ENCODE measurements around the gene ADPGK. TPM values are rescaled to one million over a fixed set of nuclear protein-coding genes. Genes with fewer than 3 reads are reported as not detected.
"Not testable (repeated sequence)": the region's sequence is repeated elsewhere in the genome, so short reads cannot be mapped to it uniquely, and the experiment has no call there.

ADPGK gene
- 100 to 1,000 TPM in 1 of 2 donors, 10 to 100 TPM in 1; 96.8 to 135 TPM for total RNA-seq

DNA sequence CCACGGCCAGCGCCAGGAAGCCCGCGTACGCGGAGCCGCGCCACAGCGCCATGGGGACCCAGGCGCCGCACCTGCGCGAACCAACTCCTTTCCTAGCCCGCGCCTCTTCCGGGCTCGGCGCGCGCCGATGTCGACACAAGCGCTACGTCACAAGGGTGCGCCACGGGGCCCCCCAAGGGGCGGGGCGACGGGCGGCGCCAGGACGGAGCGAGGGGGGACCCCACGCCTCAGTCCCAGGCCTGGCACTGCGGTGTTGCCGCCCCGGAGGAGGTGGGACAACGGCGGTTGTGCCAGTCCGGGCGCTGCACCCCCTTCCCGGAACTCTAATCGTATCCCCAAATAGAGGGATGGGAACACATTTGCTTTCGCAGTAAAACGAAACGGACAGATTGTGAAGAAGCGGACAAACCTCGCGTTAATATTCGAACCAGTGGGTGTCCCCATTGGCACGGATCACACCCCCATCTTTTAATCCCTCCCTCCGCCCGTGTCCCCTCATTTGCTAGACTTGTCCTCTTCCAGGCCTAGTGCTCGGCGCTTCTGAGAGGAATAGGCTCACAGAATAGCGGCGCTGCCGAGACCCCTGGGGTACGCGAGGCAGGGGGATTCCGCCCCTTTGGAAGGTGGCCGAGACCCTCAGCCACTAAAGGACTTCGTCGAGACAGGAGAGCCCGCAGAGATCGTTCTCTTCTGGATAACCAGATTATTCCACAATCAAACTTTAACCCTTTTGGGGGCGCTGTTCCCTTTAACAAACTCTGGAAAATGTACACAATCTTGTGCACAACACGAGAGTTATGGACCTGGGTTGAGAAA, at the start of gene ADPGK:
Gene ADPGK (minus strand): TSS at position 119 of the 816 bp plus-strand sequence. CDS start 67 bp downstream, at position 52.
- Mint-ChIP-seq H3K27me3 (no peaks in the 10 kb centered on the region), H3K27ac (peak within 1 kb of the TSS; percentile 80 to 91), H3K4me1 (ENCODE audit: low read depth in 2 of 2) (peaks cover 56 to 78% of the 10 kb centered on the region in 2 donors), H3K9me3 (no peaks in the 10 kb centered on the region), H3K4me3 (peak within 1 kb of the TSS; percentile 90), H3K36me3 (peaks cover 23% of the 10 kb centered on the region)
- DNase-seq (ENCODE audit: low spot score) (peak; percentile 95), ATAC-seq (peak; percentile 91 to 94)

DNA sequence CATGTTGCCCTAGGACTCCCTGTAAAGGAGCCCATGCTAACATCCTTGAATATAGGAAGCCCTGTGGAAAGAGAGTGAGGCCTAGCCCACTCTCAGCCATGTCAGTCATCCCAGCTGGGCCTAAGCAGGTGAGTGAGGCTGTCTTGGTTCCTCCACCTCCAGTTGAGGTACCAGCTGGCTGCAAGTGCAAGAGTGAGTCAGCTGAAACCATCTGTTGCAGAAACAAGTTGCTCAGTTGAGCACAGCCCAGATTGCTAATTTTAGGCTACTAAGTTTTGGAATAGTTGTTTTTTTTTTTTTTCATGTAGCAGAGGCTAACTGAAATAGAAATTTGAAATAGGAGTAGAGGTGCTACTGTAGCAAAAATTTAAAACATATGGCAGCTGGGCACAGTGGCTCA, 43.7 kb upstream of the ADPGK start:
- no peaks in the 10 kb centered on the region for H3K9me3 Mint-ChIP-seq
- H3K27me3 Mint-ChIP-seq = peaks cover 23 to 26% of the 10 kb centered on the region in 2 donors
- ATAC-seq = no peak
- no peak for DNase-seq (ENCODE audit: low spot score)
- H3K4me3 Mint-ChIP-seq = no peak overlapping the region
- no peaks in the 10 kb centered on the region for H3K36me3 Mint-ChIP-seq
- H3K4me1 Mint-ChIP-seq (ENCODE audit: low read depth in 2 of 2) = peaks cover 0 to 7% of the 10 kb centered on the region in 2 donors
- H3K27ac Mint-ChIP-seq = no peak overlapping the region

DNA sequence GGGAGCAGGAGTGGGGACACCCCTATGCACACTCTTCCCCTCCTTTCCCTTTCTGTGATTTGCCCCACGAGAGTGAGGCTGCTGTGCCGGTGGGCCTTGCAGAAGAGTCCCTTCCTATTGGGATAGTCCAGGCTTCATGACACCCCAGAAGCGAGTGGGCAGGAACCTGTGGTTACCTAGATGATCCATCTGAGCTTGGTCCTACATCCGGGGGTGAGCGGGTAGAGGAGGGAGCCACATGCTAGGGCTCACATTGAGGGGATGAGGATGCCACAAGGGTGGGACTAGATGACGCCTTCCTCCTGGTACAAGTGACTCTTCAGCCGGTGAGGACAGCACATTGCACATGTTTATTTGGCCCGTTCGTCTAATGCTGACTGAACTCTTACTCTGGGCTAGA, 43.1 kb upstream of the ADPGK start:
- H3K27ac Mint-ChIP-seq = no peak overlapping the region
- H3K9me3 Mint-ChIP-seq = no peaks in the 10 kb centered on the region
- peaks cover 17 to 26% of the 10 kb centered on the region in 2 donors for H3K27me3 Mint-ChIP-seq

DNA sequence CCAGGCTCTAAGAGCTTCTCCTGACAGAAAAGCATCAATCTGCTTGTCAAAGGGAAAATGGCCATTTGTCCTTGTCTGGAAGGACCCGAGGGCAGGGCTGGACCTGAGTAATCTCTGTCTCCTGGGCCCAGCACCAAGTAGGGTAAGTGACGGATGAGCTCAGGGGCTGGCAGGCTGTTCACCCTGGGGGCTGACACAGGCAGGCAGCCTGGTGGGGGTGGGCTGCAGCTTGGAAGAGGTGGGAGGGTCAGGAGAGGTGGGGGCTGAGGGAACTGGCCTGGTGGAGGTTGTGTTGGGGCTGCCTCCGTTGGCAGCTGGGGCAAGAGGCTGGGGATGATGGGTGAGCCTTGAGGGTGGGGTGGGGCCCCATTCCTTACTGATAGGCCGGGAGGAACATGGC, 42.3 kb upstream of the ADPGK start:
- Mint-ChIP-seq H3K9me3 (no peaks in the 10 kb centered on the region), H3K27me3 (peaks cover 12 to 22% of the 10 kb centered on the region in 2 donors), H3K4me3 (no peak overlapping the region), H3K36me3 (no peaks in the 10 kb centered on the region), H3K27ac (no peak overlapping the region), H3K4me1 (ENCODE audit: low read depth in 2 of 2) (peaks cover 0 to 7% of the 10 kb centered on the region in 2 donors)
- ATAC-seq = no peak
- no peak for DNase-seq (ENCODE audit: low spot score)

More for the DNA sequence above, 43.1 kb upstream of the ADPGK start:
- Mint-ChIP-seq H3K36me3 (no peaks in the 10 kb centered on the region), H3K4me1 (ENCODE audit: low read depth in 2 of 2) (peaks cover 0 to 7% of the 10 kb centered on the region in 2 donors), H3K4me3 (no peak overlapping the region)
- DNase-seq (ENCODE audit: low spot score) (no peak), ATAC-seq (no peak)

DNA sequence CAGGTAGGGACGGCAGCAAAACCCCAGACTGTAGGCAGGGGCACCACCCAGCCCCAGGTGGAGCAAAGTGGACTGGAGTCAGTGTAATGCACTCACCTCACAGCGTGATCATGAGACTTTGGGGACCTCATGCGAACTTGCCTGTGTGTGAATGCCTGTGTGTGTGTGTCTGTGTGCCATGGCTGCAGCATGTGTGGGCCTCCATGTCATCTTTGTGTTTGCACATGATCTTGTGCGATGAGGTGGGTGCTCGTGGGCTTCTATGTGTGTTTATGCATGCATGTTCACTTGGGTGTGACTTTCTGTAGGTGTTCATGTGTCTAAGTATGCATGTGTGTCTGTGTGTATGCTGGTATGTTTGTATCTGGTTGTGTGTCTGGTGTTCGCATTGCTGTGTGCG, 41.2 kb upstream of the ADPGK start:
- H3K36me3 Mint-ChIP-seq = no peaks in the 10 kb centered on the region
- no peak overlapping the region for H3K27ac Mint-ChIP-seq
- H3K9me3 Mint-ChIP-seq = no peaks in the 10 kb centered on the region
- H3K4me3 Mint-ChIP-seq = no peak overlapping the region
- H3K27me3 Mint-ChIP-seq = peaks cover 3 to 18% of the 10 kb centered on the region in 2 donors
- DNase-seq (ENCODE audit: low spot score) (no peak), ATAC-seq (no peak)
- H3K4me1 Mint-ChIP-seq (ENCODE audit: low read depth in 2 of 2) = peaks cover 0 to 7% of the 10 kb centered on the region in 2 donors

DNA sequence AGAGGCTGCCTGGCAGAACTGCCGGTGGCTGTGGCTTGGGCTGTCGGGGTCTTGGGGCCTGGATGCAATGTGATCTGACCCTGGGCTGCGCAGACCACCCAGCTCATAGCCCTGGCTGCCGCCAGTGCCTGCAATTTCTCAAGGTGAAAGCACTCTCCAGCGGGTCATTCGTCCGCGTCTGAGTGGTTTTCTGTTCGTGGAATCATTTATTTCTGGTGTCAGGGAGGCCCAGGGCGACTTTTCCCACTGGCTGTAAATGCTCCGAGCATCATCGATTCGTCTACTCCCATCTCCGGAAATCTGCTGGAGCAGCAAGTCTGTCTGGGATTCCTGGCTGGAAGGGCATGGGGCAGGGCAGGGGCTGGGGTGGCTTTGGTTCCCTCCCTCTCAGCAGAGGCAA, 40.6 kb upstream of the ADPGK start:
- no peak for ATAC-seq
- no peak overlapping the region for H3K4me3 Mint-ChIP-seq
- no peak for DNase-seq (ENCODE audit: low spot score)
- peaks cover 3 to 24% of the 10 kb centered on the region in 2 donors for H3K27me3 Mint-ChIP-seq
- H3K36me3 Mint-ChIP-seq = no peaks in the 10 kb centered on the region
- no peak overlapping the region for H3K27ac Mint-ChIP-seq
- H3K9me3 Mint-ChIP-seq = no peaks in the 10 kb centered on the region
- peaks cover 0 to 7% of the 10 kb centered on the region in 2 donors for H3K4me1 Mint-ChIP-seq (ENCODE audit: low read depth in 2 of 2)

DNA sequence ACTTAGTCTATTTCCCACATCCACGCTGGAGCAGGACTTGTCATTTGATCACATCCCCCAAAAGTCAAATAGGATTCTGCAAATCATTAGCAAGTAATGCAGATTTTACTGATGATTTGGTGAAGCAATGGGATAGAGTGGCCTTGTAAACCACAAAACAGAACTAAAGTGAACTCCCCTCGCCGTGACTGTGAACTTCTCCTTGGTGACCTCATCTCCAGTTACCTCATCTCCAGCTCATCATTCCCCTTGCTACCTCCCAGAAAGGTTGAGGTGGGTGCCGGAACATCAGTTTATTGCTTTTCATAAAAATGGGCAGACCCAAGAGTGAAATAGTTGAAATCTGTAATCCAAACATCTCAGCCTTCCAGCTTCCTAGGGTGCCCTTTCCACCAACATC, 36.7 kb upstream of the ADPGK start:
- peaks cover 0 to 8% of the 10 kb centered on the region in 2 donors for H3K4me1 Mint-ChIP-seq (ENCODE audit: low read depth in 2 of 2)
- DNase-seq (ENCODE audit: low spot score) (no peak), ATAC-seq (no peak)
- H3K36me3 Mint-ChIP-seq = no peaks in the 10 kb centered on the region
- peaks cover 0 to 16% of the 10 kb centered on the region in 2 donors for H3K27me3 Mint-ChIP-seq
- H3K9me3 Mint-ChIP-seq = no peaks in the 10 kb centered on the region
- H3K4me3 Mint-ChIP-seq = no peak overlapping the region
- H3K27ac Mint-ChIP-seq = no peak overlapping the region

DNA sequence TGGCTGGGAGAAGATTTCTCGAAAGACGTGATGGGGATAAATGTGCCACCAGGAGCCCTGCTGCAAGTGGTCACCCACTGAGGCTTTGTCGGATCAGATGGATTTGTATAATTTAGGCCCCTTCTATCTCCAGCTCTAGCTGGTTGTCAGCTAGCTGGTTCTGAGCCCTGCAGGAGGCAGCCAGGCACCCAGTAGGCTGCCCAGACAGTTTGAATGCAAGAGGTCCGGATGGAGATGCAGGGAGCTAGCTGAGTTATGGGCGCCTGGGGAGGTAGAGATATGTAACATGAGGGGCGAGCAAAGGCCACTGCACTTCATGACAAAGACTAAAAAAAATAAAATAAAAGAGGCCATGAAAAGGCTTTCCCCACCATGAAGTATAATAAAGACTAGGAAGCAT, 35.1 kb upstream of the ADPGK start:
- H3K9me3 Mint-ChIP-seq = no peaks in the 10 kb centered on the region

DNA sequence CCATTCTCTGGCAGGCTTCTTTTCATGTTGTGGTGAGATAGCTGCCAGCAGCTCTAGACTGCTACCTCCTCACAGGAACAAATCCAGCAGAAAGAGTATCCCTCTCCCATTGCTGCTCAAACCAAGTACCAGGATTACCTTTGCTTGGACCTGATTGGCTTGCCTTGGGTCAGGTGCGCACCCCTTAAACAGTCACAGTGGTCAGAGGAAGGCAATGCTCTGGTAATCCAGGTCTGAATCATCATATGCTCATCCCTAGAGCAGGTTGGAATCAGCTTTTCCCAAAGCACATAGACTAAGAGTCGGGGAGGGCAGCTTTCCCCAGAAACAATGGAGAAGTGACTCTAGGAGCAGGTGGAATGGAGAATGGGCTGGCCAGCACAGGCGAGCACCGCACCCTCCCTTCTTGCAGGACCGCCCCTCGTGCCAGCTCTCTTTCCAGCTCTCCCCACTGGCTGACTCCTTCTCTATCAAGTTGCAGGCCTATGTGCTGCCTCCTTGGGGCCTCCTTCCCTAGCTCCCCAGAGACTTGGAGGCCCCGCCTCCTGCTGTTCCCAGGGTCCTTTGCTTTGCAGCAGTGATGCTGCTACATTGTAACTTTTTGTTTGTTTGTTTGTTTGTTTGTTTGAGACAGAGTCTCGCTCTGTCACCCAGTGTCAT, 29.9 kb upstream of the ADPGK start:
- no peaks in the 10 kb centered on the region for H3K9me3 Mint-ChIP-seq
- no peak overlapping the region for H3K27ac Mint-ChIP-seq
- H3K4me1 Mint-ChIP-seq (ENCODE audit: low read depth in 2 of 2) = peaks cover 27 to 31% of the 10 kb centered on the region in 2 donors
- no peak overlapping the region for H3K4me3 Mint-ChIP-seq
- ATAC-seq (no peak), DNase-seq (ENCODE audit: low spot score) (no peak)
- peaks cover 8 to 13% of the 10 kb centered on the region in 2 donors for H3K27me3 Mint-ChIP-seq
- no peaks in the 10 kb centered on the region for H3K36me3 Mint-ChIP-seq

More for the DNA sequence above, 35.1 kb upstream of the ADPGK start:
- DNase-seq (ENCODE audit: low spot score) = no peak
- H3K36me3 Mint-ChIP-seq = no peaks in the 10 kb centered on the region
- H3K27ac Mint-ChIP-seq = no peak overlapping the region
- no peak overlapping the region for H3K4me3 Mint-ChIP-seq
- H3K4me1 Mint-ChIP-seq (ENCODE audit: low read depth in 2 of 2) = peaks cover 0 to 4% of the 10 kb centered on the region in 2 donors
- peaks cover 4 to 10% of the 10 kb centered on the region in 2 donors for H3K27me3 Mint-ChIP-seq
- ATAC-seq = no peak

DNA sequence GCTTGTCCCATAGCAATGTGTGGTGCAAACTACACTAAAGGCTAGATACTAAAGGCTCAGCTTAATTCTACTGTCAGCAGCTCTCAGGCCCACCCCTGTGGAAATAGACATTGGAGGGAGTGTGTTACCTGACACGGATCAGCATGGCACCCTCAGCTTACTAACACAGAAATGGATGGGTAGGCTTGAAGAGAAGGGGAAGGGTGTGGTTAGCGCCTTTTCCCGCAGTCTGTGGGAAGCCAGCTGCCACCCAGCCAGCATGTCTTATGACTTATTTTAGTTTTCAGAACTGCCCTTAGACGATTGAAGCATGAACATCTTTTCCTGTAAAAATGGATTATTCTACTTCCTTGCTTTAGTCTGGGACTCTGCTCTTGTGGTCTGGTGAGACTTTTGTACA, 25.8 kb upstream of the ADPGK start:
- peaks cover 37% of the 10 kb centered on the region in 2 donors for H3K4me1 Mint-ChIP-seq (ENCODE audit: low read depth in 2 of 2)
- ATAC-seq (peak; percentile 81 to 84), DNase-seq (ENCODE audit: low spot score) (peak; percentile 72)
- H3K36me3 Mint-ChIP-seq = no peaks in the 10 kb centered on the region
- peak overlapping the region; percentile 38 for H3K4me3 Mint-ChIP-seq
- peaks cover 8 to 9% of the 10 kb centered on the region in 2 donors for H3K27me3 Mint-ChIP-seq
- H3K27ac Mint-ChIP-seq = peak overlapping the region in 1 of 2 donors; percentile 53
- H3K9me3 Mint-ChIP-seq = no peaks in the 10 kb centered on the region

DNA sequence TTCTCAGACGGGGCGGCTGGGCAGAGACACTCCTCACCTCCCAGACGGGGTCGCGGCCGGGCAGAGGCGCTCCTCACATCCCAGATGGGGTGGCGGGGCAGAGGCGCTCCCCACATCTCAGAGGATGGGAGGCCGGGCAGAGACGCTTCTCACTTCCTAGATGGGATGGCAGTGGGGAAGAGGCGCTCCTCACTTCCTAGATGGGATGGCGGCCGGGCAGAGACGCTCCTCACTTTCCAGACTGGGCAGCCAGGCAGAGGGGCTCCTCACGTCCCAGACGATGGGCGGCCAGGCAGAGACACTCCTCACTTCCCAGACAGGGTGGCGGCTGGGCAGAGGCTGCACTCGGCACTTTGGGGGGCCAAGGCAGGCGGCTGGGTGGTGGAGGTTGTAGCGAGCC, 23.8 kb upstream of the ADPGK start:
- H3K27ac Mint-ChIP-seq = not testable (repeated sequence)

DNA sequence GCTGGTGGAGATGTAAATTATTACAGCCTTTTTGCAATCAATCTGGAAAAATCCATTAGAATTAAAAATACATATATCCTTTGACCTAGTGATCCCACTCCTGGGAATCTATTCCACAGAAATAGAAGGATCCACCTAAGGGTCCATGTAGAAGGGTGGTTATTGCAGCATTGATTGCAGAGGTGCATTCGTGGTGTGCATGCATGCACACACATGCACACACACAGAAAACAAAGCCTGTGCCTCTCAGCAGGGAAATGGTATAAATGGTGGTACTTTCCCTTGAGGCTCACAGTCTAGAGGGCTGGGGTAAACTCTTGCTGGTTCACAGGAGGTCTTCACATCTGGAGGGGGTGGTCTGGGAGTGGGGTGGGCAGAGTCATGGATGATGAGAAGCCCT, 19.4 kb upstream of the ADPGK start:
- Mint-ChIP-seq H3K27ac (no peak overlapping the region), H3K36me3 (no peaks in the 10 kb centered on the region), H3K4me3 (no peak overlapping the region), H3K27me3 (peaks cover 19 to 21% of the 10 kb centered on the region in 2 donors), H3K9me3 (no peaks in the 10 kb centered on the region), H3K4me1 (ENCODE audit: low read depth in 2 of 2) (peaks cover 5 to 6% of the 10 kb centered on the region in 2 donors)
- no peak for DNase-seq (ENCODE audit: low spot score)
- ATAC-seq = no peak

More for the DNA sequence above, 23.8 kb upstream of the ADPGK start:
- DNase-seq (ENCODE audit: low spot score); H3K36me3 Mint-ChIP-seq; H3K9me3 Mint-ChIP-seq; H3K27me3 Mint-ChIP-seq; H3K4me3 Mint-ChIP-seq; ATAC-seq: not testable (repeated sequence)
- H3K4me1 Mint-ChIP-seq (ENCODE audit: low read depth in 2 of 2) = peaks cover 31% of the 10 kb centered on the region in 2 donors

DNA sequence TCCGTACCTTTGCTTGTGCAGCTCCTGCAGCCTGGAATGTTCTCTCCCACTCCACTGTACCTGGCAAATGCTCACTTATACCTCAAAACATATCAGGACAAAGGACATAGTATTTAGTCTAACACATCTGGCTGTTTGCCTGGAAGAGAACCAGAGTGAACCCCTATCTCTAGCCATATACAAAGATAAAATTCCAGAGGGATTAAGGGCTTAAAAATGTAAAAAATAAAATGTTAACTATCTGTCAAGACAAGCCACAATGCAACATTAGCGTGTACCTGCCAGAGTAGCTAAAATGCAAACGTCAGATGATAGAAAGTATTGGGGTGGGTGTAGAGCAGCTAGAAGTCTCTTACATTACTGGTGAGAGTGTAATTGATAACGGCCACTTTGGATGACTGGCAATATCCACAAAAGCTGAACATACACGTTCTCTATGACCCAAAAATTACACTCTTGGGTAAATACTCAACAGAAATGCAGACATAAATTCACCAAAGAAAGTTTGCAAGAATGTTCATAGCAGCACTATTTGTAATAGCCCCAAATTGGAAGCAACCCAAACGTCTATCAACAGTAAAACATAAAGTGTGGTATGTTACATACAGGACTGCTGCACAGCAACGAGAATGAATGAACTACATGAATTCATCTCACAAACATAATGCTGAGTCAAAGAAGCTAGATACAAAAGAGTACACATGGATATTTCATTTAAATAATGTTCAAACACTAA, 18.2 kb upstream of the ADPGK start:
- H3K4me3 Mint-ChIP-seq = no peak overlapping the region
- no peak overlapping the region for H3K27ac Mint-ChIP-seq
- peaks cover 19 to 21% of the 10 kb centered on the region in 2 donors for H3K27me3 Mint-ChIP-seq
- no peaks in the 10 kb centered on the region for H3K9me3 Mint-ChIP-seq
- ATAC-seq (no peak), DNase-seq (ENCODE audit: low spot score) (no peak)
- no peaks in the 10 kb centered on the region for H3K36me3 Mint-ChIP-seq
- H3K4me1 Mint-ChIP-seq (ENCODE audit: low read depth in 2 of 2) = peaks cover 5 to 11% of the 10 kb centered on the region in 2 donors

Measured in natural killer cell treated with Interleukin-12 subunit alpha and Interleukin-12 subunit beta and Interleukin-15 and Interleukin-18, amount 100 ng/mL, for 72 hours (primary cell).